GM13977 (cell line): ENCODE measurements around the gene SERPINA12.

Experiments used
- DNase-seq: peaks from one replicate; pipeline ENCODE4 v3.0.0; 2012; ENCODE audit warnings: low spot score
- in situ Hi-C: fragments of 300-500 bp; cut with MboI; formaldehyde crosslinking; loops from one replicate; pipeline ENCODE4 v1.12.0; 2022; ENCODE audit warnings: low sequenced_read_pairs, low pct_unique_long_range_greater_than_20kb, mixed read lengths, inconsistent platforms; ENCODE audit not compliant: unreplicated experiment
- TF ChIP-seq, protein P1 (sequence below): IDR thresholded peaks from 2 replicates; pipeline ENCODE4 v1.5.1; 2012; ENCODE audit warnings: mild to moderate bottlenecking, control low read depth; ENCODE audit not compliant: insufficient read depth; ENCODE audit errors: extremely low read depth, missing control alignments

SERPINA12 gene

DNA sequence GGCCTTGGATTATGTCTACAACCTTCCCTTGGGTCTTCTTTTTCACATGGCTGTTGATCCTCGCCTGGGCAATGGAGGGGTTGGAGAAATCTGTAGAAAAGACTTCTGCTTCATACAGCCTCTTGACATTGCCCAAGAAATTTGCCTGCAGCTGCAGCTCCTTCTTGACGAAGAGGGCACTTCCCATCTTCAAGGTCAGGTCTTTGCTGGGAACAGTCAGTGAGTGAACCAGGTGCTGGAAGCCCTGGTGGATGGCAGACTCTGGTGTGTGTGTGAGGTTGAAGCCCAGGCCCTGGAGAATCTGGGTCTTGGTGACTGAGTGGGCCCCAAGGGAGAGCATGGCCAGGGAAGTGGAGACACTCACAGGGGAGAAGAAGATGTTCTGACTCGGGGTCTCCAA lies 40.0 kb downstream of the SERPINA12 start:
- DNase-seq: no peak
- in situ Hi-C loops: no loop called here
- TF ChIP-seq, protein P1, sequence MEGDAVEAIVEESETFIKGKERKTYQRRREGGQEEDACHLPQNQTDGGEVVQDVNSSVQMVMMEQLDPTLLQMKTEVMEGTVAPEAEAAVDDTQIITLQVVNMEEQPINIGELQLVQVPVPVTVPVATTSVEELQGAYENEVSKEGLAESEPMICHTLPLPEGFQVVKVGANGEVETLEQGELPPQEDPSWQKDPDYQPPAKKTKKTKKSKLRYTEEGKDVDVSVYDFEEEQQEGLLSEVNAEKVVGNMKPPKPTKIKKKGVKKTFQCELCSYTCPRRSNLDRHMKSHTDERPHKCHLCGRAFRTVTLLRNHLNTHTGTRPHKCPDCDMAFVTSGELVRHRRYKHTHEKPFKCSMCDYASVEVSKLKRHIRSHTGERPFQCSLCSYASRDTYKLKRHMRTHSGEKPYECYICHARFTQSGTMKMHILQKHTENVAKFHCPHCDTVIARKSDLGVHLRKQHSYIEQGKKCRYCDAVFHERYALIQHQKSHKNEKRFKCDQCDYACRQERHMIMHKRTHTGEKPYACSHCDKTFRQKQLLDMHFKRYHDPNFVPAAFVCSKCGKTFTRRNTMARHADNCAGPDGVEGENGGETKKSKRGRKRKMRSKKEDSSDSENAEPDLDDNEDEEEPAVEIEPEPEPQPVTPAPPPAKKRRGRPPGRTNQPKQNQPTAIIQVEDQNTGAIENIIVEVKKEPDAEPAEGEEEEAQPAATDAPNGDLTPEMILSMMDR: no peak

DNA sequence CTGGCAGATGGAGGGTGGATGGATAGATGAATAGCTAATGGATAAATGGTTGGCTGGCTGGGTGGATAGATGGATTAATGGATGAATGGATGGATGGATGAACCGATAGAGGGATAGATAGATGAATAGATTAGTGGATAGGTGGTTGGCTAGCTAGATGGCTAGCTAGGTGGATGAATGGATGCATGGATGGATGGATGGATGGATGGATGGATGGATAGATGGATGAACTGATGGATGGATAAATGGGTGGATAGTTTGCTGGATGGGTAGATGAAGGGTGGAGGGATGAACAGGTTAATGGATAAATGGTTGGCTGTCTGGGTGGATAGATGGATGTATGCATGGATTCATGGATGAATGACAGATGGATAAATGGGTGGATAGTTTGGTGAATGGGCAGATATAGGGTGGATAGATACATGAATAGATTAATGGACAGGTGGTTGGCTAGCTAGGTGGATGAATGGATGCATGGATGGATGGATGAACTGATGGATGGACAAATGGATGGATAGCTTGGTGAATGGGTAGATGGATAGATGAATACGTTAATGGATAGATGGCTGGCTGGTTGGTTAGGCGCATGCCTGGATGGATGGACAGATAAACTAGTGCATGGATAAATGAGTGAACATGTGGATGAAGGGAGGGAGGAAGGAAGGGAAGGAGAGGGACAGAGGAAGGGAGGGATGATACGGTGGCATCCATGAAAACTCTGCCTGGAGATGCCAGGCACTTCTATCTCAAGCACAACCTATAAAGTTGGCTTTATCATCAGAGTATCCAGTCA lies 41.3 kb downstream of the SERPINA12 start:
- in situ Hi-C loops: no loop called here
- no peak for DNase-seq
- TF ChIP-seq, protein P1: no peak

DNA sequence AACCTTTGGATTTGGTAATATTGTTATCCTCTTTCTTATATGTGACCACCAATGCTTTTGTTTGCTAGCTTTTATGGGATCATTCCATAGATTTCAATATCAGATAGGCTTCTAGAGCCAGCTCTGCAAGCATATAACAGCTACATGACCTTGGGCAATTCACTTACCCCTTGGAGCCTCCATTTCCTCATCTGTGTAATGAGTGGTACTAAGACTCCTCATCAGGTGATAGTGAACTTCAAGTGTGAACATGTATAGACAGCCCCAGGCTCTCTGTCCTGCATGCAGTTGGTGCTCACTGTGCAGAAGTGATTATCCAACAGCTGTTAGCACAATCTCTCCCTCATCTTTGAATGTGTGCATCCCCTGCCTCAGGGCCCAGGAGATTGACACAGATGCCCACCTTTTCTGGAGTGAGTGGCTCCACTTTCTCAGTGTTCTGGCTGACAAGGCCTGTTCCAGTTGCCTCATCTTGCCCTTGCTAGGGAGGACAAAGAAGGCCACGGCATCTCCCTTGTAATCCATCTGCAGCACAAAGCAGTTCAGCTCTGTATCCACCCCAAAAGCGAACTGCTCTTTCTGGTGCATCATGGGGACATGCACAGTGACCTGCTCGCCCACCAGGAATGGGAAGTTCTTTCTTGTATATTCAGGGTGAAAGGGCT lies 42.4 kb downstream of the SERPINA12 start:
- TF ChIP-seq, protein P1: no peak
- in situ Hi-C loops: no loop called here
- no peak for DNase-seq

DNA sequence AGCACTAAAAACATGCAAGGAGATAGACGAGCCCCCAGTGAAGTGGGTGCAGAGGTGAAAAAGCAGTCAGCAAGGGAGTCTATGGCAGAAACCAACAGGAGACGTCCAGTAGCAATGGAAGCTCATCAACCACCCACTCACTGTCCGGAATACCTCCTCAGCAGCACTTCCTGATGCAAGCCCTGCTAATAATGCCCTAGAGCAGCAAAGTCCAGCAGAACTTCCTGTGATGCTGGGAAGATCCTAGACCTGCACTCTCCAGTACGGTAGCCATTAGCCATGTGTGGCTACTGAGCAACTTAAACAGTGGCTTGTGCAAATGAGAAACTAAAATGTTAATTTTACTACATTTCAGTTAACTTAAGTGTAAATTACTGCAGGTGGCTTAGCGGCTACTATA lies 44.2 kb downstream of the SERPINA12 start:
- TF ChIP-seq, protein P1: no peak
- in situ Hi-C loops: no loop called here
- DNase-seq: no peak

DNA sequence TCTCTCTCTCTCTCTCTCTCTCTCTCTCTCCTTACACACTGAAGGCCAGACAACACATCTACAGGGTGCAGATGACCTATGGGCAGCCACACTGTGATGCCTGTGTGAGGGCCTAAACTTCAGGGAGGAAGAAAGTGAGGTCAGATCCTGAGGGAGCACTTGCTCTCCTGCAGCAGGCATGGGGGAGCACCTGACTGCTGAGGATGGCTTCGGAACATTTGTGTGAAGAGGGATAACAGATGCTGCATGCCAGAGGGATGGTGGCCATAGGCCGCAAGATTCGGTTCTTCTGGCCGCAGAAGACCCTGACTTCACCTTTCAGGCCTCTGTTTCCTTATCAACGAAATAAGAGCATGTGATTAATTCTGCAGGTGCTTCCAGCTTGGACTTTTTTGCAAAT lies 45.0 kb downstream of the SERPINA12 start:
- in situ Hi-C loops: no loop called here
- TF ChIP-seq, protein P1: no peak

DNA sequence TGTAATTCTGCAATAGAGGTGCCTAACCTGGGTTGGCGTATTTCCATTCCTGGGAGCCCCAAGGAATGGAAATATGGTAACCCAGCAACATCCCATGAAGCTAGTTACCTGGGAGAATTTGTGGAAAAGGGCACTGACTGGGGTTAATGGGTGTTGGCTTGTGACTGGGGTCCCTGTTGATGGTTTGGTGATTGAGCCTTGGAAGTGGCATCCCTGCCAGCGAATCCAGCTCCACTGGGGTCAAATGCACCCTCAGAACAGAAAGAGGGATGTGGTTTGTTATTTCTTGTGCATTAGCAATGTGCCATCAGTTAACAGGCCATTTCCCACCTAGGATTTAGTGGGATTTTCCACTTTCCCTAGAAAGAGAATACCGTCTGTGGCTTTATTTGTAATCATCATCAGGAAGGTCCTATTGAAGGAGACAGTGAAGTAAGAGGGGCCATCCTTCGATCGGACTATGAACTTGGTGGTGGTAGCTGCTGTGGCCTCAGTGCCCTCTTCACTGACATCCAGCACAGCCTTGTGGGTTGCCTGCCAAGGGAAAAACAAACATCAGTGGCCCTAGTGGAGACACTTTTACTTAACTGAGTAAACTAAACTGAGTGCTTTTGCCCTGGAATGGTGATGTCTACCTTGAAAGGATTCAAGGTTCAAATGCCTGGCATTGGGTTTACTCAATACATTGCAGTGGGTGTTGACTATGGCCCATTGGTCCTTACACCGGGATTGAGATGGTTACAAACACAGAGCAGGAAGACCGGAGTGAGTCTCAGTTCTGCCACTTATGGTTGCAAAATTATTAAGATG lies 46.3 kb downstream of the SERPINA12 start:
- in situ Hi-C loops: no loop called here
- TF ChIP-seq, protein P1: no peak
- no peak for DNase-seq

More for the DNA sequence above, 45.0 kb downstream of the SERPINA12 start:
- DNase-seq: no peak
